Suprapubic skin (tissue), 4 donors: Measurements from ENCODE around the gene NCAN. TPM values are rescaled to one million over a fixed set of nuclear protein-coding genes. Genes with fewer than 3 reads are reported as not detected.

ENCODE experiments used
- DNase-seq, 2 donors: peaks; one replicate each; pipeline ENCODE4 v3.0.0-alpha.2; 2019; ENCODE audit warnings: low spot score in 2 of 2
- H3K27ac ChIP-seq: fragments of 200-600 bp; sonication (generic); one replicate; pipeline ENCODE4 v1.5.1; 2019
- H3K27me3 ChIP-seq: fragments of 200-600 bp; sonication (generic); one replicate; pipeline ENCODE4 v1.5.1; 2019
- H3K36me3 ChIP-seq: fragments of 200-600 bp; sonication (generic); one replicate; pipeline ENCODE4 v1.5.1; 2019
- H3K4me1 ChIP-seq: fragments of 200-600 bp; sonication (generic); one replicate; pipeline ENCODE4 v1.5.1; 2019
- H3K4me3 ChIP-seq: fragments of 200-600 bp; sonication (generic); one replicate; pipeline ENCODE4 v1.5.1; 2019; ENCODE audit warnings: mild to moderate bottlenecking
- H3K9me3 ChIP-seq: fragments of 200-600 bp; sonication (generic); one replicate; pipeline ENCODE4 v1.5.1; 2019
- CTCF ChIP-seq, 2 donors: fragments of 200-600 bp in 1 of 2; fragments of 450-650 bp in 1 of 2; sonication (generic) in 1 of 2; IDR thresholded peaks; one replicate each; pipeline ENCODE4 v1.5.1; 2016 to 2019; ENCODE audit warnings: antibody characterized with exemption in 2 of 2, mild to moderate bottlenecking in 1 of 2, moderate library complexity in 1 of 2
- EP300 ChIP-seq: sonication (generic); formaldehyde crosslinking; IDR thresholded peaks from one replicate; pipeline ENCODE4 v1.6.1; 2017; ENCODE audit warnings: antibody characterized with exemption
- POLR2A ChIP-seq, 2 donors: fragments of 450-650 bp; IDR thresholded peaks; one replicate each; pipeline ENCODE4 v1.6.1; 2017; ENCODE audit warnings: antibody characterized with exemption in 2 of 2, mild to moderate bottlenecking in 2 of 2, moderate library complexity in 2 of 2
- POLR2AphosphoS5 ChIP-seq, 3 donors: sonication (generic); formaldehyde crosslinking; IDR thresholded peaks; one replicate each; pipeline ENCODE4 v1.6.1; 2017; ENCODE audit warnings: antibody characterized with exemption in 3 of 3
- WGBS: methylation state at CpG from one replicate; pipeline ENCODE4 v1.1.5; 2018; 5-methylcytosine and 5-hydroxymethylcytosine counted together
- total RNA-seq, 4 donors: library from RNA; depleted of rRNA; stranded (reverse); fragments of >200 nt; gene quantifications; one replicate each; pipeline ENCODE4 v1.1.0, GENCODE V29; 2016

Gene NCAN
- total RNA-seq, 4 donors from 2014 or later, result not detected

GRCh38 chr19:19258589-19259338 lies 47.0 kb downstream of the NCAN start:
- Histone ChIP-seq H3K4me1 (peaks cover 12% of the 10 kb centered on the region), H3K36me3 (no peaks in the 10 kb centered on the region), H3K27ac (no peak overlapping the region), H3K9me3 (no peaks in the 10 kb centered on the region), H3K4me3 (no peak overlapping the region), H3K27me3 (peaks cover 55% of the 10 kb centered on the region)
- WGBS, result 93% methylated on average over 32 of the region's 41 CpGs
- no peak for TF ChIP-seq CTCF (IDR thresholded peaks at IDR 0.05)
- no peak for TF ChIP-seq EP300
- no peak for TF ChIP-seq POLR2AphosphoS5 (IDR thresholded peaks at IDR 0.05)
- no peak for TF ChIP-seq POLR2A (IDR thresholded peaks at IDR 0.05)
- no peak for DNase-seq

DNA sequence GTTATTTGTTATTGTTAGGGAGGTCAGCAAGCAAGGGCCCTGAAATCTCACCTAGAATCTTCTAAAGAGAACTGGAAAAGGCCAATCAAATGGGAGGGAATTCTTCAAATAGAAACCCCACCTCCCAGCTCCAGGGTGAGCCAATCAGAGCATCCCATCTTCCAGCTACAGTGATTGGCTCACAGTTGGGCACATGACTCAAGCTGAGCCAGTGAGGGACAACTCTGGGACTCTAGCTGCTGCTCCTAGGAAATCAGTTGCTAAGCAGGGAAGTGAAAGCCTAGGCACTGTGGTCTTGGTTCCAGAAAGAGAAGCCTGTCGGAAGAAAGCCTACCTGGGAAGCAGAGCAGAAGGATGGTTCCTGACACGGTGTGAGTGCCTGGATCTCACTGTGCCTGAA lies 48.0 kb downstream of the NCAN start:
- H3K9me3 ChIP-seq, result no peaks in the 10 kb centered on the region
- peaks cover 52% of the 10 kb centered on the region for H3K27me3 ChIP-seq
- WGBS, result 100% methylated on average over 2 of the region's 2 CpGs

GRCh38 chr19:19260417-19261214 lies 48.9 kb downstream of the NCAN start:
- Histone ChIP-seq H3K27me3 (peaks cover 49% of the 10 kb centered on the region), H3K4me3 (no peak overlapping the region), H3K27ac (no peak overlapping the region), H3K9me3 (no peaks in the 10 kb centered on the region), H3K36me3 (no peaks in the 10 kb centered on the region), H3K4me1 (peaks cover 12% of the 10 kb centered on the region)
- WGBS, result 57% methylated on average over 25 of the region's 36 CpGs
- no peak for DNase-seq
- TF ChIP-seq POLR2AphosphoS5 (IDR thresholded peaks at IDR 0.05) (no peak), EP300 (no peak), CTCF (IDR thresholded peaks at IDR 0.05) (no peak), POLR2A (IDR thresholded peaks at IDR 0.05) (no peak)

More for the DNA sequence above, 48.0 kb downstream of the NCAN start:
- H3K27ac ChIP-seq, result no peak overlapping the region
- no peak overlapping the region for H3K4me3 ChIP-seq
- no peak for DNase-seq
- peaks cover 12% of the 10 kb centered on the region for H3K4me1 ChIP-seq
- no peaks in the 10 kb centered on the region for H3K36me3 ChIP-seq
- TF ChIP-seq EP300, result no peak
- no peak for TF ChIP-seq CTCF (IDR thresholded peaks at IDR 0.05)
- no peak for TF ChIP-seq POLR2A (IDR thresholded peaks at IDR 0.05)
- TF ChIP-seq POLR2AphosphoS5 (IDR thresholded peaks at IDR 0.05), result no peak

DNA sequence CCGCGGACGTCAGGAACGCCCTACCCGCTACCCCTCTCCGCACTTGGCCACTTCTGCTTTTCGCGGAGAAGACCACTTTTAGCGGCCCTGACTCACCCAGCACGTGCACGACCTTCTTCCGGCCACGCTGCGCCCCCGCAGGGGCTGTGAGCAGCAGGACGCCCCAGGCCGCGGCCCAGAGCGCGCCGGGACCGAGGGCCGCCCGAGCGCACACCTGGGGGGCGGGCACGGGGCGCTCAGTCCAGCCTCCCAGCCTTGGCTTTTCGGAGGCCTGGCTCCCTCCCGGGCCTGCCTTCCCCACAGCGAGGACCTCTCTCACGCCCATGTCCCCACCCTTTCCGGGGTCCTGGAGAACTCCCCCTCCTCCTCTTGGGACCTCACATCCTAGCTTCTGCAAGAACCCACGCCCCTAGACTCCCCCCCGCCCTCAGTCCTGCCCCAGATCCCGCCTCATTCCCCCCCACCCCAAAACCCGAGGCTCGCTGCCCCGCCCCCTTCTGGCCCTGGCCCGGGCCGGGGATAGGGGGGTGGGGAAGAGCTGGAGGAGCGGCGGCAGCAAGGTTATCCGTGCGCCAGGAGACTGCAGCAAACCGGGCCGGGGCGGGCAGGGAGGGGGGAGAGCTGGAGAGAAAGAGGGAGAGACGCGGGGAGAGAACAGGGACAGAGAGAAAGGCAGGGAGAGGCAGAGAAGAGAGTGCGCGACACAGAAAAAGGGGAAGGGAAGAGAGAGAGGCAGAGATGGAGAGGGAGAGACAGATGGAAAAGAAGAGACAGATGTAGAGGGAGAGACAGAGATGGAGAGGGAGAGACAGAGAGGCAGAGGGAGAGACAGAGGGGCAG lies 49.8 kb downstream of the NCAN start:
- peaks cover 12% of the 10 kb centered on the region for H3K4me1 ChIP-seq
- peaks cover 49% of the 10 kb centered on the region for H3K27me3 ChIP-seq
- H3K36me3 ChIP-seq, result no peaks in the 10 kb centered on the region
- H3K27ac ChIP-seq, result no peak overlapping the region
- no peak for DNase-seq
- 1% methylated on average over 22 of the region's 52 CpGs for WGBS
- no peaks in the 10 kb centered on the region for H3K9me3 ChIP-seq
- TF ChIP-seq CTCF (IDR thresholded peaks at IDR 0.05) (no peak), EP300 (no peak), POLR2A (IDR thresholded peaks at IDR 0.05) (no peak), POLR2AphosphoS5 (IDR thresholded peaks at IDR 0.05) (no peak)
- peak overlapping the region; percentile 36 for H3K4me3 ChIP-seq
